ENCODE results near the gene GIPR. TPM values are rescaled to one million over a fixed set of nuclear protein-coding genes. Genes with fewer than 3 reads are reported as not detected.
"Not testable (repeated sequence)": the region's sequence is repeated elsewhere in the genome, so short reads cannot be mapped to it uniquely, and the experiment has no call there.

The GIPR gene
- total RNA-seq, 4 donors from 2014 or later, result 0.98 to 2.4 TPM; not detected in 2

DNA sequence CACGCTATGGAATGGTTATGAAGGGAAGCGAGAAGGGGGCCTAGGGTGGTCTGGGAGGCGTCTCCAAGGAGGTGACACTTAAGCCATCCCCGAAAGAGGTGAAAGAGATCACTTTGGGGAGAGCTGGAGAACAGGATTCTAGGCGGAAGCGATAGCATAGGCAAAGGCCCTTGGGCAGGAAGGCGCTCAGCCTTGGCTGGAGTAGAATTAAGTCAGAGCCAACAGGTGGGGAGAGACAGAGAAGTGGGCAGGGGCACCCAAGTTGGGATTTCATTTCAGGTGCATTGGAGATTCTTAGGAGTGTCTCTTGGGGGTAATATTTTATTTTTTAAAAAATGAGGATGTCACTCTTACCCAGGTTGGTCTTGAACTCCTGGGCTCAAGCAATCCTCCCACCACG lies 14.1 kb downstream of the GIPR start:
- Histone ChIP-seq H3K27ac (peak overlapping the region in 2 of 4 donors; percentile 76 to 77), H3K9me3 (no peaks in the 10 kb centered on the region), H3K4me3 (no peak overlapping the region), H3K36me3 (peaks cover 0 to 41% (median 22%) of the 10 kb centered on the region in 3 donors), H3K27me3 (peaks cover 5 to 33% of the 10 kb centered on the region in 2 donors), H3K4me1 (peaks cover 0 to 23% (median 7%) of the 10 kb centered on the region in 4 donors)
- TF ChIP-seq POLR2A (IDR thresholded peaks at IDR 0.05), result no peak
- TF ChIP-seq, protein P1, sequence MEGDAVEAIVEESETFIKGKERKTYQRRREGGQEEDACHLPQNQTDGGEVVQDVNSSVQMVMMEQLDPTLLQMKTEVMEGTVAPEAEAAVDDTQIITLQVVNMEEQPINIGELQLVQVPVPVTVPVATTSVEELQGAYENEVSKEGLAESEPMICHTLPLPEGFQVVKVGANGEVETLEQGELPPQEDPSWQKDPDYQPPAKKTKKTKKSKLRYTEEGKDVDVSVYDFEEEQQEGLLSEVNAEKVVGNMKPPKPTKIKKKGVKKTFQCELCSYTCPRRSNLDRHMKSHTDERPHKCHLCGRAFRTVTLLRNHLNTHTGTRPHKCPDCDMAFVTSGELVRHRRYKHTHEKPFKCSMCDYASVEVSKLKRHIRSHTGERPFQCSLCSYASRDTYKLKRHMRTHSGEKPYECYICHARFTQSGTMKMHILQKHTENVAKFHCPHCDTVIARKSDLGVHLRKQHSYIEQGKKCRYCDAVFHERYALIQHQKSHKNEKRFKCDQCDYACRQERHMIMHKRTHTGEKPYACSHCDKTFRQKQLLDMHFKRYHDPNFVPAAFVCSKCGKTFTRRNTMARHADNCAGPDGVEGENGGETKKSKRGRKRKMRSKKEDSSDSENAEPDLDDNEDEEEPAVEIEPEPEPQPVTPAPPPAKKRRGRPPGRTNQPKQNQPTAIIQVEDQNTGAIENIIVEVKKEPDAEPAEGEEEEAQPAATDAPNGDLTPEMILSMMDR (IDR thresholded peaks at IDR 0.05), result no peak
- no peak for TF ChIP-seq EP300 (IDR thresholded peaks at IDR 0.05)
- 67 to 73% methylated on average over 8 of the region's 8 CpGs for WGBS, 2 donors
- no peak for DNase-seq (ENCODE audit: low spot score in 2 of 2)

DNA sequence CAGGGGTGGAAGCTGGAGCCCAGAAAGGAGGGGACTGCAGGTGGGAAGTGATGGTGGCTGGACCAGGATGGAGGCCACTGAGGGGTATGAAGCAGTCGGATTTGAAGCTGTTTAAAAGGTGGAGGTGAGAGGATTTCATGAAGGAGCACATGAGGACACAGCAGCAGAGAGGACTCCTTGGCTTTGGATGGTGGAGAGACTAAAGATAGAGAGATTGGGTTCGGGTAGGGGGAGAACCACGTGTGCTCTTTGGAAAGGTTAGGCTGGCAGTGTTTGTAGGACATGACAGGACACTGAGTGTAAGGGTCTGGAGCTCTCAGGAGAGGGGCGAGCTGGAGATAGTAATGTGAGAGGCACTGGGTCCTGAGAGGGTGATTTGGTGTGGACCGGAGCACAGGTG lies 14.9 kb downstream of the GIPR start:
- no peaks in the 10 kb centered on the region for H3K9me3 ChIP-seq
- TF ChIP-seq POLR2A (IDR thresholded peaks at IDR 0.05), result no peak
- no peak for TF ChIP-seq EP300 (IDR thresholded peaks at IDR 0.05)
- TF ChIP-seq, protein P1 (IDR thresholded peaks at IDR 0.05), result no peak
- peaks cover 1 to 49% (median 30%) of the 10 kb centered on the region in 3 donors for H3K36me3 ChIP-seq
- 74 to 79% methylated on average over 5 of the region's 5 CpGs for WGBS, 2 donors
- DNase-seq (ENCODE audit: low spot score in 2 of 2), result no peak
- H3K27me3 ChIP-seq, result peaks cover 2 to 26% of the 10 kb centered on the region in 2 donors
- no peak overlapping the region for H3K27ac ChIP-seq
- H3K4me3 ChIP-seq, result no peak overlapping the region
- peaks cover 0 to 16% (median 3%) of the 10 kb centered on the region in 4 donors for H3K4me1 ChIP-seq

DNA sequence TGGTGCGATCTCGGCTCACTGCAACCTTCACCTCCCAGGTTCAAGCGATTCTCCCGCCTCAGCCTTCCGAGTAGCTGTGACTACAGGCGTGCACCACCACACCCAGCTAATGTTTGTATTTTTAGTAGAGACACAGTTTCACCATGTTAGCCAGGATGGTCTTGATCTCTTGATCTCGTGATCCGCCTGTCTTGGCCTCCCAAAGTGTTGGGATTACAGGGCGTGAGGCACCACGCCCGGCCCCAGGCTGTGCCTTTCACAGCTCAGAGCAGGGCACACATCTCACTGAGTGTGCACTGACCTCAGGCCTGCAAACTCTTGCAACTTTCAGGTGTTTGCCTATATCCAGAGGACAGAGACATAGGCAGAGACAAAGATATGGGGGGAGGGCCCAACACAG lies 17.0 kb downstream of the GIPR start:
- 84 to 93% methylated on average over 11 of the region's 11 CpGs for WGBS, 2 donors
- not testable (repeated sequence) for H3K4me3 ChIP-seq; H3K27me3 ChIP-seq; DNase-seq (ENCODE audit: low spot score in 2 of 2); H3K9me3 ChIP-seq; H3K27ac ChIP-seq
- Histone ChIP-seq H3K36me3 (peaks cover 4 to 67% (median 36%) of the 10 kb centered on the region in 3 donors), H3K4me1 (peaks cover 0 to 20% (median 2%) of the 10 kb centered on the region in 4 donors)

DNA sequence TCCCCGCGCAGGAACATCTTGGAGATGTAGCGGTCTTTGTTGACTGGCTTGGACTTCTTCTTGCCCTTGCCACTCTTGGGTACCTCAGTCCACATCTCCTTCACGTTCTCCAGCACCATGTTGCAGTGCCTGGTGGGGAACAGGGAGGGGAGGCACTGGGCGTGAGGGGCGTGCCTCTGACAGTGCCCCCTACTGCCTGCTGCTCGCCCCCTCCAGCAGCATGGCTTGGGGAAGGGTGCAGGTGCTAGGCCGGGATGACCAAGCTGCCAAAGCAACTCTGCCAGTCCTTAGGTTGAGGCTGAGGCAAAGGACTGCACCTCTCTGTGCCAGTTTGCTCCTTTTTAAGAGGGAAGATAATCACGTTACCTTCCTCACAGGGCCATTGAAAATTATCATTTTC lies 19.6 kb downstream of the GIPR start:
- TF ChIP-seq EP300 (IDR thresholded peaks at IDR 0.05) (no peak), POLR2A (IDR thresholded peaks at IDR 0.05) (no peak)
- TF ChIP-seq, protein P1 (IDR thresholded peaks at IDR 0.05), result no peak
- DNase-seq (ENCODE audit: low spot score in 2 of 2), result no peak
- Histone ChIP-seq H3K9me3 (no peaks in the 10 kb centered on the region), H3K36me3 (peaks cover 4 to 67% (median 36%) of the 10 kb centered on the region in 3 donors), H3K27ac (no peak overlapping the region), H3K27me3 (no peaks in the 10 kb centered on the region), H3K4me3 (no peak overlapping the region), H3K4me1 (peaks cover 0 to 19% (median 8%) of the 10 kb centered on the region in 4 donors)
- 83 to 86% methylated on average over 8 to 9 of the region's 9 CpGs for WGBS, 2 donors

DNA sequence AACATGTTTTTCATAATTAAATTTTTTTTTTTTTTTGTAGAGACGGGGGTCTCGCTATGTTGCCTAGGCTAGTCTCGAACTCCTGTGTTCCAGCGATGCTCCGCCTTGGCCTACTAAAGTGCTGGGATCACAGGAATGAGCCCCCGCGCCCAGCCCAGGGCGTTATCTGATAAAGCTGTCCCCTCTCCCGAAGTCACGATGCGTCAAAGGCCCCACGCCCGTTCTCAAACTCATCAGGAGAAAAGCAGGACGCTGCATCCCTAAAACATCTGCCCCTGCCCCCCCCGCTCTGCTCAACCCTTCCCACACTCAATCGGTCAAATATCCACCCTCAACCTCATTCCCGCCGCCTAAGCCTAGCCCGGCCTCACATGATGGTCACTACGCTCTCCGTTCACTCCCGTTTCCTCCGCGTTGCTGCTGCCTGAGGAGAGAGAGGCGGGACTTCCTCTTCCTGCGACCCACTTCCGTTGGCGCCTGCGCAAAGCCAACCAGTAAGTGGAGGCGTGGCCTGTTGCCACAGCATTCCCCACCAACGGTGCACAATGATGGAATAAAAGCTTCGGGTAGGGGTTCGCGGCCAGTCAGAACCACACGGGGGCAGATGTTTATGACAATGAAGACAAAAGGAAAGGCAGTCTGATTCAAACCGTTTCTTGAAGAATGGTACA lies 23.6 kb downstream of the GIPR start, which contains the start of gene SNRPD2:
Gene SNRPD2 (minus strand): TSS at position 438 of the 671 bp plus-strand sequence. CDS start 65 bp downstream, at position 373.
- peak within 1 kb of the TSS; percentile 82 to 95 (median 92) for H3K27ac ChIP-seq
- TF ChIP-seq, protein P1 (IDR thresholded peaks at IDR 0.05), result no peak
- peak; percentile 44 to 80 for TF ChIP-seq POLR2A (IDR thresholded peaks at IDR 0.05)
- TF ChIP-seq EP300 (IDR thresholded peaks at IDR 0.05), result peak in 1 of 2 donors; percentile 89
- no peaks in the 10 kb centered on the region for H3K27me3 ChIP-seq
- peak; percentile 89 to 93 for DNase-seq (ENCODE audit: low spot score in 2 of 2)
- H3K4me3 ChIP-seq, result peak within 1 kb of the TSS; percentile 60 to 86 (median 73)
- H3K4me1 ChIP-seq, result peaks cover 0 to 33% (median 10%) of the 10 kb centered on the region in 4 donors
- peaks cover 4 to 46% (median 15%) of the 10 kb centered on the region in 3 donors for H3K36me3 ChIP-seq
- no peaks in the 10 kb centered on the region for H3K9me3 ChIP-seq
- 0% methylated on average over 26 to 36 of the region's 36 CpGs for WGBS, 2 donors

All from tibial nerve (tissue), 4 donors.